C4-2B (cell line): ENCODE measurements around the gene RGS16.

ENCODE experiments used
- ZFX ChIP-seq: fragments of 450-650 bp; IDR thresholded peaks from 2 replicates; pipeline ENCODE4 v1.6.1; 2017
- TF ChIP-seq, protein P1 (sequence below): fragments of 450-650 bp; conservative IDR thresholded peaks from 2 replicates; pipeline ENCODE4 v1.5.1; 2017; ENCODE audit warnings: mild to moderate bottlenecking

DNA sequence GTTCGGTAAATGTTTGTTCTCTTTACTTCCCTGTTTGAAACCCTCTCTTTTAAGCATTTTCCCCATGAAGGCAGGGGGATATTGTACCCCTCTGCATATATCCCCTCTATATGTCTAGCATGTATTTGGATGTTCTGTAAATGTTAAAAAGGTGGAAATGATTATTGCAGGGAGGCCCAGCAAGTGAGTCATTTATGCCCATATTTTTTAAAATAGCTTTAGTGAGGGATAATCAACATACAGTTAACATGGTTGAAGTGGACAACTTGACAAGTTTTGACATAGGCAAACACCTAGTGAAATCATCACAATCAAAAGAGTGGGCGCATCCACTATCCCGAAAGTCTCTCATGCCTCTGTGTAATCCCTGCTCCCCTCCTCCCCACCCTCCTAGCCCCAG lies 20.8 kb upstream of the RGS16 start:
- TF ChIP-seq, protein P1, sequence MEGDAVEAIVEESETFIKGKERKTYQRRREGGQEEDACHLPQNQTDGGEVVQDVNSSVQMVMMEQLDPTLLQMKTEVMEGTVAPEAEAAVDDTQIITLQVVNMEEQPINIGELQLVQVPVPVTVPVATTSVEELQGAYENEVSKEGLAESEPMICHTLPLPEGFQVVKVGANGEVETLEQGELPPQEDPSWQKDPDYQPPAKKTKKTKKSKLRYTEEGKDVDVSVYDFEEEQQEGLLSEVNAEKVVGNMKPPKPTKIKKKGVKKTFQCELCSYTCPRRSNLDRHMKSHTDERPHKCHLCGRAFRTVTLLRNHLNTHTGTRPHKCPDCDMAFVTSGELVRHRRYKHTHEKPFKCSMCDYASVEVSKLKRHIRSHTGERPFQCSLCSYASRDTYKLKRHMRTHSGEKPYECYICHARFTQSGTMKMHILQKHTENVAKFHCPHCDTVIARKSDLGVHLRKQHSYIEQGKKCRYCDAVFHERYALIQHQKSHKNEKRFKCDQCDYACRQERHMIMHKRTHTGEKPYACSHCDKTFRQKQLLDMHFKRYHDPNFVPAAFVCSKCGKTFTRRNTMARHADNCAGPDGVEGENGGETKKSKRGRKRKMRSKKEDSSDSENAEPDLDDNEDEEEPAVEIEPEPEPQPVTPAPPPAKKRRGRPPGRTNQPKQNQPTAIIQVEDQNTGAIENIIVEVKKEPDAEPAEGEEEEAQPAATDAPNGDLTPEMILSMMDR: no peak
- no peak for TF ChIP-seq ZFX
